Measurements from ENCODE around the gene STAM.

- TF ChIP-seq CTCF (IDR thresholded peaks at IDR 0.05; ENCODE audit: low read depth, low read length) (no peak), EZH2phosphoT487 (IDR thresholded peaks at IDR 0.05; ENCODE audit: low read depth) (no peak)
Measured at GRCh38 chr10:17648243-17649035, 4.5 kb downstream of the STAM start.

Measured in OCI-LY3 (cell line).